ENCODE measurements around the gene BACE2.
"Not testable (repeated sequence)": the region's sequence is repeated elsewhere in the genome, so short reads cannot be mapped to it uniquely, and the experiment has no call there.

BACE2 gene

GRCh38 chr21:41197582-41197981 lies 29.6 kb downstream of the BACE2 start:
- Histone ChIP-seq H3K4me1 (ENCODE audit: control insufficient read depth, insufficient read depth, low read length, poor library complexity, severe bottlenecking) (no peaks in the 10 kb centered on the region), H3K36me3 (ENCODE audit: control insufficient read depth, insufficient read depth, low read length) (no peaks in the 10 kb centered on the region), H3K9me3 (ENCODE audit: control insufficient read depth, low read length) (no peaks in the 10 kb centered on the region), H3K4me3 (ENCODE audit: extremely low read depth, insufficient read depth, low read length, poor library complexity, severe bottlenecking) (no peak overlapping the region), H3K27ac (ENCODE audit: low read depth, low read length, severe bottlenecking) (no peak overlapping the region)
- no CpG with 5 or more reads among the region's 2 CpGs for WGBS, 2 experiments (ENCODE audit: insufficient coverage in 2 of 2)

DNA sequence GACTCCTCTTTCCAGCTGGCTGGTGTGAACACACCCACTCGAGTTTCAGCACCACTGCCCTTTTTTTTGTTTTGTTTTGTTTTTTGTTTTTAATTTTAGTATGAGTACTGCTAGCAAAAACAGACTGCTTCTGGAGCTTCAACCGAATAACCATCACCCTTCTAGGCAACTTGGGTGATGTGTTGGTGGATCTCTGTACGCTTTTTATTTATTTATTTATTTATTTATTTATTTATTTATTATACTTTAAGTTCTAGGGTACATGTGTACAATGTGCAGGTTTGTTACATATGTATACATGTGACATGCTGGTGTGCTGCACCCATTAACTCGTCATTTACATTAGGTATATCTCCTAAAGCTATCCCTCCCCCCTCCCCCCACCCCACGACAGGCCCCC lies 30.7 kb downstream of the BACE2 start:
- H3K9me3 ChIP-seq (ENCODE audit: control insufficient read depth, low read length); H3K4me3 ChIP-seq (ENCODE audit: extremely low read depth, insufficient read depth, low read length, poor library complexity, severe bottlenecking); H3K4me1 ChIP-seq (ENCODE audit: control insufficient read depth, insufficient read depth, low read length, poor library complexity, severe bottlenecking); H3K36me3 ChIP-seq (ENCODE audit: control insufficient read depth, insufficient read depth, low read length); H3K27ac ChIP-seq (ENCODE audit: low read depth, low read length, severe bottlenecking): not testable (repeated sequence)
- WGBS, 2 experiments (ENCODE audit: insufficient coverage in 2 of 2): 67% methylated on average over 1 of the region's 5 CpGs; no CpG with 5 or more reads in 1 of the 2 experiments

GRCh38 chr21:41199123-41199522 lies 31.2 kb downstream of the BACE2 start:
- H3K4me1 ChIP-seq (ENCODE audit: control insufficient read depth, insufficient read depth, low read length, poor library complexity, severe bottlenecking): no peaks in the 10 kb centered on the region
- H3K9me3 ChIP-seq (ENCODE audit: control insufficient read depth, low read length): no peaks in the 10 kb centered on the region
- H3K36me3 ChIP-seq (ENCODE audit: control insufficient read depth, insufficient read depth, low read length): no peaks in the 10 kb centered on the region
- no peak overlapping the region for H3K4me3 ChIP-seq (ENCODE audit: extremely low read depth, insufficient read depth, low read length, poor library complexity, severe bottlenecking)
- WGBS, 2 experiments (ENCODE audit: insufficient coverage in 2 of 2): 76 to 86% methylated on average over 5 to 7 of the region's 10 CpGs
- H3K27ac ChIP-seq (ENCODE audit: low read depth, low read length, severe bottlenecking): no peak overlapping the region

DNA sequence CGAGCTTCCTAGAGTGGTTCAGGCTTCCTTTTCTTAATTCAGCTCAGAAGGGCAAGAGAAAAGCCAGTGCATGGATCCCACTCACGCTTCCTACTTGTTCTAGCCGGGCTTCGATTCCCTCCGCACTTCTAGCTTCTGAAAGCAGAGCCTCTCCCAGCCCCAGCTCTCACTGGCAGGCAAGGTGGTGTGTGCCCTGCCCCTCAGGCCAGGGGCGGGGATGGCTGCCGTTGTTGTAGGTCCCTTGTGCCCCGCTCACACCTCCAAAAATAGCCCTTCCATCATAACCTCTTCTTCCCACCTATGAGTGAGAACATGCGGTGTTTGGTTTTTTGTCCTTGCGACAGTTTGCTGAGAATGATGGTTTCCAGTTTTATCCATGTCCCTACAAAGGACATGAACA lies 31.6 kb downstream of the BACE2 start:
- Histone ChIP-seq H3K9me3 (ENCODE audit: control insufficient read depth, low read length) (no peaks in the 10 kb centered on the region), H3K27ac (ENCODE audit: low read depth, low read length, severe bottlenecking) (no peak overlapping the region), H3K4me3 (ENCODE audit: extremely low read depth, insufficient read depth, low read length, poor library complexity, severe bottlenecking) (no peak overlapping the region), H3K36me3 (ENCODE audit: control insufficient read depth, insufficient read depth, low read length) (no peaks in the 10 kb centered on the region), H3K4me1 (ENCODE audit: control insufficient read depth, insufficient read depth, low read length, poor library complexity, severe bottlenecking) (no peaks in the 10 kb centered on the region)
- WGBS, 2 experiments (ENCODE audit: insufficient coverage in 2 of 2): 91 to 95% methylated on average over 6 of the region's 10 CpGs

DNA sequence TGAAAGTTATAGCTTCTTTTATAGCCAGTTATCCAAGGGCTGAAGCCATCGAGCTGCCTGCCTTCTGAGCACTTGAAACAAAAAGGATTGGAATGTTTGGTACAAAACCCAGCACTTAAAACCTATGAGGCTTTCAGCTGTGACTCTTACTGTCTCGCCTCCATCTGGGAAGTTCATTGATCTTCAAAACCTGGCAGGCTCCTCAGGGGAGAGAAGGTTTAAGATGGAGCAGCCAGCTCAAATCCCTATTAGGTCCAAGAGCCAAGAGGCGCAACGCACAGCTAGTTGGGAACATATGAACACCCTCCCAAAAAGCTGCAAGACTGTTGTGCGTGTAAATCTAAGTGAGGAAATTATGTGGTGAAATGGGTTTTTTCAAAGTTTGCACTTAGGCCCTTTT lies 33.4 kb downstream of the BACE2 start:
- 92% methylated on average over 3 to 5 of the region's 5 CpGs for WGBS, 2 experiments (ENCODE audit: insufficient coverage in 2 of 2)
- no peak overlapping the region for H3K4me3 ChIP-seq (ENCODE audit: extremely low read depth, insufficient read depth, low read length, poor library complexity, severe bottlenecking)
- H3K9me3 ChIP-seq (ENCODE audit: control insufficient read depth, low read length): no peaks in the 10 kb centered on the region
- H3K27ac ChIP-seq (ENCODE audit: low read depth, low read length, severe bottlenecking): no peak overlapping the region
- H3K36me3 ChIP-seq (ENCODE audit: control insufficient read depth, insufficient read depth, low read length): no peaks in the 10 kb centered on the region
- no peaks in the 10 kb centered on the region for H3K4me1 ChIP-seq (ENCODE audit: control insufficient read depth, insufficient read depth, low read length, poor library complexity, severe bottlenecking)

DNA sequence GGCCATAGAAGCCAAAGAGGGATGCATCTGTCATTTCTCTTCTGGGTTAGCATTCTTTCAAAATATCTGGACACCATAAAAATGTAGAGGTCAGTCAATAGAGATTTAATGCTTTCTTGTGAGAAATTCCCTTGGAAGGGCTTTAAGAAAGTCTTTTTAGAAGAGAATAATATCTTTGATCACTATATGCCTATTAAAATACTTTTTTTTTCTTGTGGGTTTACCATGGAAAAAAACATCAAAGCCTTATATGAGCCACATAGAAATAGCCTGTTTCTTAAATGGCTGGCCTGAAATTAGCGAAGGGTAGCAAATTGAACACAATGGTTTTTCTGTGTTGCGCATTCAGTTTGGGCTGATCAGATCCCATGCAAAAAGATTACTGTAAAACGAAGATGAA lies 36.8 kb downstream of the BACE2 start:
- Histone ChIP-seq H3K4me3 (ENCODE audit: extremely low read depth, insufficient read depth, low read length, poor library complexity, severe bottlenecking) (no peak overlapping the region), H3K27ac (ENCODE audit: low read depth, low read length, severe bottlenecking) (no peak overlapping the region), H3K36me3 (ENCODE audit: control insufficient read depth, insufficient read depth, low read length) (no peaks in the 10 kb centered on the region), H3K4me1 (ENCODE audit: control insufficient read depth, insufficient read depth, low read length, poor library complexity, severe bottlenecking) (no peaks in the 10 kb centered on the region), H3K9me3 (ENCODE audit: control insufficient read depth, low read length) (no peaks in the 10 kb centered on the region)
- 0% methylated on average over 1 of the region's 3 CpGs; no CpG with 5 or more reads in 1 of the 2 experiments for WGBS, 2 experiments (ENCODE audit: insufficient coverage in 2 of 2)

GRCh38 chr21:41207401-41208375 lies 39.7 kb downstream of the BACE2 start:
- H3K36me3 ChIP-seq (ENCODE audit: control insufficient read depth, insufficient read depth, low read length): no peaks in the 10 kb centered on the region
- H3K4me3 ChIP-seq (ENCODE audit: extremely low read depth, insufficient read depth, low read length, poor library complexity, severe bottlenecking): no peak overlapping the region
- H3K4me1 ChIP-seq (ENCODE audit: control insufficient read depth, insufficient read depth, low read length, poor library complexity, severe bottlenecking): no peaks in the 10 kb centered on the region
- no peak overlapping the region for H3K27ac ChIP-seq (ENCODE audit: low read depth, low read length, severe bottlenecking)
- H3K9me3 ChIP-seq (ENCODE audit: control insufficient read depth, low read length): no peaks in the 10 kb centered on the region
- WGBS, 2 experiments (ENCODE audit: insufficient coverage in 2 of 2): 82 to 84% methylated on average over 8 to 11 of the region's 17 CpGs

GRCh38 chr21:41208376-41208763 lies 40.4 kb downstream of the BACE2 start:
- WGBS, 2 experiments (ENCODE audit: insufficient coverage in 2 of 2): 59 to 74% methylated on average over 4 to 6 of the region's 6 CpGs
- H3K4me3 ChIP-seq (ENCODE audit: extremely low read depth, insufficient read depth, low read length, poor library complexity, severe bottlenecking): no peak overlapping the region
- no peaks in the 10 kb centered on the region for H3K36me3 ChIP-seq (ENCODE audit: control insufficient read depth, insufficient read depth, low read length)
- H3K27ac ChIP-seq (ENCODE audit: low read depth, low read length, severe bottlenecking): no peak overlapping the region
- H3K9me3 ChIP-seq (ENCODE audit: control insufficient read depth, low read length): no peaks in the 10 kb centered on the region
- H3K4me1 ChIP-seq (ENCODE audit: control insufficient read depth, insufficient read depth, low read length, poor library complexity, severe bottlenecking): no peaks in the 10 kb centered on the region

- no peaks in the 10 kb centered on the region for H3K4me1 ChIP-seq (ENCODE audit: control insufficient read depth, insufficient read depth, low read length, poor library complexity, severe bottlenecking)
- no peaks in the 10 kb centered on the region for H3K36me3 ChIP-seq (ENCODE audit: control insufficient read depth, insufficient read depth, low read length)
- H3K9me3 ChIP-seq (ENCODE audit: control insufficient read depth, low read length): no peaks in the 10 kb centered on the region
- H3K4me3 ChIP-seq (ENCODE audit: extremely low read depth, insufficient read depth, low read length, poor library complexity, severe bottlenecking): no peak overlapping the region
- no peak overlapping the region for H3K27ac ChIP-seq (ENCODE audit: low read depth, low read length, severe bottlenecking)
- 88 to 91% methylated on average over 12 to 15 of the region's 17 CpGs for WGBS, 2 experiments (ENCODE audit: insufficient coverage in 2 of 2)
Measured at GRCh38 chr21:41209016-41209619, 41.2 kb downstream of the BACE2 start.

DNA sequence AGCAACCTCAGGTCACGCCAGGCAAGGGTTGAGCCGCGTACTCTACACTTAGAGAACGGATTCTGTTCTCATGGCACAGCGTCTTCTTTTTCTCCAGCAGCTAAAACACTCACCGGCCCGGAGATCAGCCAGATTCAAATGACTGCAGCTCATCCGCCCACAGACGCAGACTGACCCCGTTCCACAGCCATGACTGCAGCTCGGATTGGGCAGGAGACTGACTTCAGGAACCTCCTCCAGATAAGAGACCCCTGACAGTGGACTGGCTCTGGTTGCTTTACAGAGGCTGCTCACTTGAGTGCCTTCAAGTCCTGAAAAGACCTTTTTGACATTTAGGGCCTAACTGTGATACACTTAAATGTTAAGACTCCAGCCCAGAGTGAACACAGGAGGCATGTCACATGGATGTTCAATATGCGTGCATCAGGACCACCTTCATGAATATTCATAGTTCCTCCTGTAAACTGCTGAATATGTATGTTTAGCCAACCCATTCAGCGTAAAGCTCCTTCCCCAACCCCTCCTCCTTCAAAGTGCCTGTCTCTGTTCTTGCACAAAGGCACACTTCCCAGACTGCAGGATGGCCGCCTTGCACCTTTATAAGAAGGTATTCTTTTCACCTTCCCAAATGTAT lies 42.6 kb downstream of the BACE2 start:
- no peaks in the 10 kb centered on the region for H3K9me3 ChIP-seq (ENCODE audit: control insufficient read depth, low read length)
- 81 to 82% methylated on average over 12 of the region's 14 CpGs for WGBS, 2 experiments (ENCODE audit: insufficient coverage in 2 of 2)
- no peaks in the 10 kb centered on the region for H3K4me1 ChIP-seq (ENCODE audit: control insufficient read depth, insufficient read depth, low read length, poor library complexity, severe bottlenecking)
- no peak overlapping the region for H3K4me3 ChIP-seq (ENCODE audit: extremely low read depth, insufficient read depth, low read length, poor library complexity, severe bottlenecking)
- H3K36me3 ChIP-seq (ENCODE audit: control insufficient read depth, insufficient read depth, low read length): no peaks in the 10 kb centered on the region
- no peak overlapping the region for H3K27ac ChIP-seq (ENCODE audit: low read depth, low read length, severe bottlenecking)
